H7 (cell line): Measurements from ENCODE around the gene HIVEP3. TPM values are rescaled to one million over a fixed set of nuclear protein-coding genes. Genes with fewer than 3 reads are reported as not detected.

Source experiments
- DNase-seq: peaks from one replicate; pipeline ENCODE4 v3.0.0; 2012
- H3K27me3 ChIP-seq: 2 replicates; pipeline ENCODE4 v1.6.0; 2011; ENCODE audit warnings: mild to moderate bottlenecking, low read length; ENCODE audit not compliant: control insufficient read depth, insufficient read depth
- H3K36me3 ChIP-seq: replicated peaks from 2 replicates; pipeline ENCODE4 v1.5.1; 2011; ENCODE audit warnings: low read length; ENCODE audit not compliant: control insufficient read depth, insufficient read depth
- H3K4me3 ChIP-seq: 2 replicates; pipeline ENCODE4 v1.5.1; 2011; ENCODE audit warnings: low read depth, mild to moderate bottlenecking, control low read depth, low read length, moderate library complexity; ENCODE audit not compliant: insufficient read depth
- total RNA-seq: library from RNA; depleted of rRNA; stranded (reverse); fragments of >200 nt; shearing (Covaris generic); gene quantifications from 2 replicates; pipeline ENCODE4 v1.2.3, GENCODE V29; 2014

HIVEP3 gene
- total RNA-seq, 1 experiment from 2014 or later = 1.8 TPM

DNA sequence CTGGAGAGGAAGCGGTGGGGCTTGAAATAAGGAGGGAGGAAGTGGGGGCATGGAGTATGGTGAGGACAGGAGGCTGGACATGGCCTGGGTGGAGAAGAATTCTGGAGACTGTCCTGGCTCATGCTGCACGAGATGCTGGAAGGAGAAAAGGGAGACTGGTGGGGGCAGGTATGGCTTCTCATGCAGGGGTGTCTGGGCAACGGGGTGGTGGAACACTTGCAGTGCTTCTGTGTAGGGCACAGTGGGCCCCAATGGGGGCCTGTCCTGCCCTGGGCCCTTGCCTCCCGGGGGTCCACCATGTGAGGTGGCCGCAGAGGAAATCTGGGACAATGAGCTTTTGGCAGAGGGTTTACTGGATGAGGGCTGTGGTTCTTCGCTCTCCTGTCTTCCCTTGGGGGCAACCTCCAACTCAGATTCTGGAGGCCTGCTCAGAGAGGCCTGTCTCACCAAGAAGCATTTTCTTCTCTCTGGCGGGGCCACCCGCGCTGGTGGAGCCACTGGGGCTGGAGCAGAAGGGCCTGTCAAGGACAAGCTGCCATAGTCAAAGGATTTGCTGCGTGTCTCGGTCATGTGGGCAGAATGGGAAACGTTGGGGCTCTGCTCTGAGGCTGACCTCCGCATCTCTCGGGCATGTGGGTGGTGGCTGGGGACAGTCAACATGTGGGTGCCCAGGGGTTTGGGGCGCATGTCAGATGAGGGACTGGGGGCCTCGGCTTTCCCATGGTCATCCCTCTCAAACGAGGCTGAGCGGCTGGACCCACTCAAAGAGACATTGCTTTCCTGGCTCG, 337.3 kb downstream of the HIVEP3 start:
- H3K27me3 ChIP-seq = no peaks in the 10 kb centered on the region; the same call in 1 of the 2 replicates
- H3K4me3 ChIP-seq = no peak overlapping the region
- H3K36me3 ChIP-seq = no peaks in the 10 kb centered on the region
- DNase-seq = no peak

- H3K27me3 ChIP-seq = no peaks in the 10 kb centered on the region; the same call in 1 of the 2 replicates
- H3K4me3 ChIP-seq = no peak overlapping the region
- DNase-seq = no peak
- no peaks in the 10 kb centered on the region for H3K36me3 ChIP-seq
Measured at GRCh38 chr1:41580520-41581172, 338.1 kb downstream of the HIVEP3 start.

- Histone ChIP-seq H3K36me3 (no peaks in the 10 kb centered on the region), H3K27me3 (no peaks in the 10 kb centered on the region; the same call in 1 of the 2 replicates), H3K4me3 (no peak overlapping the region)
- DNase-seq = no peak
Measured at GRCh38 chr1:41580021-41580420, 338.7 kb downstream of the HIVEP3 start.

GRCh38 chr1:41578712-41579335, 339.9 kb downstream of the HIVEP3 start:
- Histone ChIP-seq H3K36me3 (no peaks in the 10 kb centered on the region), H3K4me3 (no peak overlapping the region), H3K27me3 (no peaks in the 10 kb centered on the region; the same call in 1 of the 2 replicates)
- DNase-seq = peak; percentile 80

DNA sequence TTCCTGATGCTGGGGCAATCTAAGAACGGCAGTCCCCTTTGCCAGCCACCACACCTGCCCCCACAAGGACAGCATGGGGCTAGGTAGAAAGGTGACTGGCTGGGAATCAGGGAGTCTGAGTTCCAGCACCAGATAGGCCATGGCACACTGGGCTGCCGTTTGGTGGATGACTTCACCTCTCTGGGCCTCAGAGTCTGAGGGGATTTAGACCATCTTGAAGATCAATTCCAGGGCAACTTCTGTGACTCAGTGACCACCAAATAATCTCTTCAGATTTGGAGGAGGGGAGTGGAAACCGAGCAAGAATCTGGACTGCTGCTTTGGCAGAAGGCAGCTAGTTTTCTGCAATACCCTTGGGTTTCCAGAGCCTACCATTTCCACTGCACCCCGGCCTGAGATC, 342.1 kb downstream of the HIVEP3 start:
- DNase-seq = no peak

GRCh38 chr1:41576206-41576605, 342.5 kb downstream of the HIVEP3 start:
- no peaks in the 10 kb centered on the region for H3K36me3 ChIP-seq
- H3K27me3 ChIP-seq = no peaks in the 10 kb centered on the region
- no peak overlapping the region for H3K4me3 ChIP-seq
- no peak for DNase-seq

More for the DNA sequence above, 342.1 kb downstream of the HIVEP3 start:
- no peak overlapping the region for H3K4me3 ChIP-seq
- H3K36me3 ChIP-seq = no peaks in the 10 kb centered on the region
- H3K27me3 ChIP-seq = no peaks in the 10 kb centered on the region

DNA sequence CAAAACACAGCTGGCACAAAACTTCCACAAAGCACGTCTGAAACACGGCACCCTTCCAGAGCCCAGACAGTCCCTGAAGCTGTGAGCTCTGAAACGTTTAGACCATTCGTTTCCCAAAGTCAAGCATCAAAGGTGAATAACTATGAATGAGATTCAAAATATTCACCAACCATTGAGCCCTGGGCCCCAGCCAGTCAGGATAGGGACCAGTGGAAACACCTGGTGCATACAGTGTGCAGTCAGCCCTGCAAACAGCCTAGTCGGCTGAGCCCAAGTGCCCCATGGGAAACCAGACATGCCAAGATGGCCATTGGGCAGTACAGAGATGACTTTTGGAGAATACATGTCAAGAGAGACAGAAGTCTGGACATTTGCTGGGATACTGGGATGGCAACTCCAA, 343.9 kb downstream of the HIVEP3 start:
- no peaks in the 10 kb centered on the region for H3K36me3 ChIP-seq
- no peaks in the 10 kb centered on the region for H3K27me3 ChIP-seq
- no peak overlapping the region for H3K4me3 ChIP-seq
- no peak for DNase-seq

DNA sequence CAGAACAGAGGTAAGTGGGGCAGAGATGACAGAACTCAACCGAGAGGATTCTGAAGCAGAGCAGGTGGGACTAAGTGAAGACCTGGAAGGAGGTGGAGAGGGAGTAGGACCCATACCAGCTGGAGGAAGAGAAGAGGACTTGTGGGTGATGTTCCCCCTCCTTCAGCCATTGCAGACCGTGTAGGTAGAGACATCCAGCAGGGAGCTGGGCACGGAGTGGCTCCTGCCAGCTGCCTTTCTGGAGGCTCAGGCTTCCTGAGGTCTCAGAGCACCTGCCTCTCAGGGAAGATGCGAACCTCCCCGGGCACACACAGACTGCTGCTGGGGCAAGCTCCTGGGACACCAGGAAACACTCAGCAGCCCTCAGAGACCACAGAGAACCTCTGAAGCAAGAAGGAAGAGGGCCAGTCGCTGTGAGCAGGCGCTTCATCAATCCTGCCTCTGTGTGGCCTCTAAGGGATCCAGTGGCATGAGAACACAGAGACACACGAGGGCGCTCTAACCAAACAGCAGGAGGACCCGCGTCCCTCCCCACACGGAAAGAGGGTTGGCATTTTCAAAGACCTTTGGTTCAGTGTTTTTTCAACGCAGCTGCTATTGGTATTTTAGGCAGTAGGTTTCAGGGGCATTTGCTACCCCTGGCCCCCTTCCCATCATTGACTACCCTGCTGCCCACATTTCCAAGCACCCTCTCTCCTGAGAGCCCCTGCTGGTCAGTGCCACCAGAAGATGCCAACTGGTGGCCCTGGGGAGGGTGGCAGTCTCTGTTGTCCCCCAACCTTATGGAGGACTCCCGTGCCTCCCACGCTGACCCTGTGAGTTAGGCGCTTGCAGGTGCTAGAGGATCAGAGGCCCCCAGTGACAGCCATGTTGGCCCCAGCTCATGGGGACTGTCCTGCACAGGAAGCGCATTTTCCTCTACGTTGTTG, 344.7 kb downstream of the HIVEP3 start:
- H3K27me3 ChIP-seq = no peaks in the 10 kb centered on the region
- H3K36me3 ChIP-seq = no peaks in the 10 kb centered on the region
- DNase-seq = peak; percentile 87
- no peak overlapping the region for H3K4me3 ChIP-seq

DNA sequence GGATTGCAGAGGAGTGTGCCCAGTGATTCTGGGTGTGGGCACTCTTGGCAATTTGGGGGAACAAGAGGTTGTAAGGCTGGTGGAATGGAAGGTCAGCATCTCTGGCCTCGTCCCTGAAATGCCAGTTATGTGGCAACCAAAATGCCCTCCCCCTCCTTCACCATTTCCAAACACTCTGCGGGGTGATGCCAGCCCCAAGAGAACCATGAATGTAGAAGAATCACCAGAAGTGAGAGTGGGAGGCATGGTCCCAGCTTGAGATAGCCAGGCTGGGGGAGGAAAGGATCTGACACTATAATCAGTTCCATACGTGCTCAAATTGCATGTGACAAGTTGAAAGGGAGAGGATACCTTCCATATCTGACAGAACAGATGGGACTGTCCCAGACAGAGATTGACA, 345.5 kb downstream of the HIVEP3 start:
- Histone ChIP-seq H3K36me3 (no peaks in the 10 kb centered on the region), H3K27me3 (no peaks in the 10 kb centered on the region), H3K4me3 (no peak overlapping the region)
- DNase-seq = no peak

GRCh38 chr1:41572224-41572623, 346.5 kb downstream of the HIVEP3 start:
- no peaks in the 10 kb centered on the region for H3K36me3 ChIP-seq
- H3K4me3 ChIP-seq = no peak overlapping the region
- no peak for DNase-seq
- H3K27me3 ChIP-seq = no peaks in the 10 kb centered on the region

DNA sequence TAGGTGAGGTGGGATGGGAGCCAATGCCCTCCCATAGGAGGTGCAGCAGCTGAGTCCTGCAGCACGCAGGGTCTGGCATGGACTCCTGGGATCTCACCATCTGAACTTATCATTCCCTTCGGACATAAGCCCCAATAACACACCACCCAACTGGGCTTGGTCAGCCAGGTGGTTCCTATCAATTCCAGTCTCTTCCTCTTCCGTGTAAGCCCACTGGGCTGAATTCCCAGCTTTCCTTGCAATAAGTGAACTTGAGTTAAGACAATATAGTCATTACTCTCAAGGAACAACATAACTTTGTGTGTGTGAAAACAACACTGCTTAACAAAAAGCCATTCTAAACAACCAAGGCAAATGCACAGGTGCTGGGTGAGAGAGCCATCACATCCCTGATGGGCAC, 347.7 kb downstream of the HIVEP3 start:
- DNase-seq = no peak
- Histone ChIP-seq H3K4me3 (no peak overlapping the region), H3K27me3 (no peaks in the 10 kb centered on the region), H3K36me3 (no peaks in the 10 kb centered on the region)

DNA sequence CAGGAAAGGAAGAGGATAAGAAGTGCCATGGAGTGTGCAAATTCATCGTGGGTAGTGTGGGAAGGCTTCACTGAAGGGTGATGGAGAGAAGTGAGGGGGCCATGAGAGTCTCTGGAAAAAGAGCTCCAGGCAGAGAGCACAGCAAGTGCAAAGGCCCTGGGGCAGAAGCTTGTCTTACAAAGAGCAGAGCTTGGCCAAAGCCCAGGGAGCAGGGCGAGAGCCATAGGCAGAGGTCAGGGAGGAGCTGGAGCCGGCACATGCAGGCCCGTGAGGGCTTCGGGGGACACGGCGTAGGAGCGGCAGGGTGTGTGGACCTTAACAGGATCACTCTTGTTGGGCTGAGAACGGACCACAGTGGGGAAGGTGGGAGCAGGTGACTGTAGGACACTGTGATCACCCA, 350.5 kb downstream of the HIVEP3 start:
- no peak for DNase-seq
- Histone ChIP-seq H3K4me3 (no peak overlapping the region), H3K27me3 (no peaks in the 10 kb centered on the region), H3K36me3 (no peaks in the 10 kb centered on the region)

GRCh38 chr1:41566969-41567368, 351.8 kb downstream of the HIVEP3 start:
- no peak for DNase-seq

DNA sequence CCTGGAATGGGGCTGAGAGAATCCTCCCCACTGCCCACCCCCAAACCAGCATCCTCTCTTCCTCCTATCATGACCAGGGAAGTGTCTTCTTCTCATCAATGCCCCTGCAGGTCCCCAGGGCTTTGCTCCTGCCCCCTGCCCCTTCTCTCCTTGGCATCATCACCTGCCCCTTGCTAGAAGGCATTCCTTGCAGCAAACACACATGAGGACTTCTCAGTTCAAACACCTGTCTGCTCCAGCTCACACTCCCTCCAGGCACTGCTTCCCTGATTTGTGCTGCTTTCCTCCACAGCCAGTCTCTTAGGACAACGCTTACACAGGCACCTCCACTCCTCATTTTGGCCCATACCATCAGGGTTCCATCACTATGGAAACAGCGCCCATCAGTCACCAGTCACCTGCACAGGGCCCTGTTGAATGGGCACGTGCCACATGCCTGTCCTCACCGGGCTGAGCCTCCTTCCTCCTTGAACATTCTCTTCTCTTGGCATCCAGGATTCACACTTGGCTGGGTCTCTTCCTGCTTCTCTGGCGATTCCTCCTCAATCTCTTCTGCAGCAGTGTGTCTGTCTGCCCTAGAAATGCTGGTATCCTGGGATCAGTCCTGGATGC, 352.3 kb downstream of the HIVEP3 start:
- no peaks in the 10 kb centered on the region for H3K36me3 ChIP-seq
- DNase-seq = no peak
- H3K27me3 ChIP-seq = no peaks in the 10 kb centered on the region
- H3K4me3 ChIP-seq = no peak overlapping the region

More at GRCh38 chr1:41566969-41567368, 351.8 kb downstream of the HIVEP3 start:
- H3K36me3 ChIP-seq = no peaks in the 10 kb centered on the region
- H3K4me3 ChIP-seq = no peak overlapping the region
- no peaks in the 10 kb centered on the region for H3K27me3 ChIP-seq
